Left lung (tissue), 10 donors: Measurements from ENCODE around the gene MYG1. TPM values are rescaled to one million over a fixed set of nuclear protein-coding genes. Genes with fewer than 3 reads are reported as not detected.

ENCODE experiments used
- ATAC-seq: fragments of 200-7000 bp; cut with Tn5 transposase; one replicate; pipeline ENCODE4 v1.9.1; 2020; ENCODE audit warnings: moderate library complexity
- DNase-seq, 4 donors: peaks; one replicate each; pipeline ENCODE4 v3.0.0-alpha.2; 2013 to 2020
- H3K27ac ChIP-seq, 2 donors: fragments of 200-600 bp; sonication (generic) in 1 of 2; one replicate each; pipeline versions ENCODE4 v1.5.0 to v1.8.0; 2020 to 2021
- H3K27me3 ChIP-seq, 2 donors: fragments of 200-600 bp; sonication (generic) in 1 of 2; one replicate each; pipeline versions ENCODE4 v1.5.0 to v1.8.0; 2020 to 2021
- H3K36me3 ChIP-seq, 2 donors: fragments of 200-600 bp; sonication (generic) in 1 of 2; one replicate each; pipeline versions ENCODE4 v1.5.0 to v1.8.0; 2020 to 2021
- H3K4me1 ChIP-seq, 2 donors: fragments of 200-600 bp; one replicate each; pipeline ENCODE4 v1.8.0; 2021
- H3K4me3 ChIP-seq, 2 donors: fragments of 200-600 bp; sonication (generic) in 1 of 2; one replicate each; pipeline versions ENCODE4 v1.5.0 to v1.8.0; 2020 to 2021; ENCODE audit warnings: mild to moderate bottlenecking in 1 of 2
- H3K9me3 ChIP-seq, 2 donors: fragments of 200-600 bp; sonication (generic) in 1 of 2; one replicate each; pipeline versions ENCODE4 v1.5.0 to v1.8.0; 2020 to 2021
- CTCF ChIP-seq, 2 donors: fragments of 200-600 bp; sonication (generic) in 1 of 2; IDR thresholded peaks; one replicate each; pipeline versions ENCODE4 v1.5.0 to v1.8.0; 2021; ENCODE audit warnings: antibody characterized with exemption in 2 of 2
- intact Hi-C, 2 donors: fragments of 100-400 bp; cut with DNase I; formaldehyde crosslinking; loops; one replicate each; pipeline versions ENCODE4 v1.11.2 to v1.14.2; 2022
- polyA plus RNA-seq, 6 donors: library from polyadenylated mRNA; unstranded; fragments of 120-200 nt; gene quantifications; one replicate each; pipeline ENCODE4 v1.2.1, GENCODE V29; 2013; ENCODE audit not compliant: insufficient read length in 6 of 6
- total RNA-seq, 2 donors: library from RNA; stranded (reverse); fragmentation: NEBNext Ultra II Directional; extraction: Animal tissue kit (Norgen Biotek cat#: 25700); gene quantifications; one replicate each; pipeline ENCODE4 v1.2.1, GENCODE V29; 2021
- donor health status: DM: no; HTN: yes; CAD: no.
- donor health status: DM: no; HTN: no; CAD: no.

MYG1 gene
- total and polyA plus RNA-seq, 8 donors, result 27.7 to 51.0 (median 46.7) TPM

- H3K27ac ChIP-seq, result no peak overlapping the region
- no peaks in the 10 kb centered on the region for H3K4me1 ChIP-seq
- TF ChIP-seq CTCF (IDR thresholded peaks at IDR 0.05), result no peak
- intact Hi-C loops, result no loop called here
- no peak for ATAC-seq
- DNase-seq, result peak in 1 of 4 donors; percentile 41
- no peaks in the 10 kb centered on the region for H3K9me3 ChIP-seq
- H3K27me3 ChIP-seq, result peaks cover 0 to 88% of the 10 kb centered on the region in 2 donors
- H3K4me3 ChIP-seq, result no peak overlapping the region
- H3K36me3 ChIP-seq, result no peaks in the 10 kb centered on the region
Measured at GRCh38 chr12:53332744-53333143, 33.2 kb downstream of the MYG1 start.

GRCh38 chr12:53333289-53333688 is 33.8 kb downstream of the MYG1 start:
- TF ChIP-seq CTCF (IDR thresholded peaks at IDR 0.05), result no peak
- Histone ChIP-seq H3K4me3 (no peak overlapping the region), H3K27ac (no peak overlapping the region), H3K36me3 (no peaks in the 10 kb centered on the region), H3K27me3 (peaks cover 0 to 88% of the 10 kb centered on the region in 2 donors), H3K9me3 (no peaks in the 10 kb centered on the region), H3K4me1 (no peaks in the 10 kb centered on the region)
- ATAC-seq, result no peak
- peak in 1 of 4 donors; percentile 26 for DNase-seq
- intact Hi-C loops, result no loop called here

GRCh38 chr12:53333845-53334244 is 34.4 kb downstream of the MYG1 start:
- no peak for DNase-seq
- no peak for ATAC-seq
- H3K36me3 ChIP-seq, result no peaks in the 10 kb centered on the region
- H3K27ac ChIP-seq, result no peak overlapping the region
- TF ChIP-seq CTCF (IDR thresholded peaks at IDR 0.05), result no peak
- no peaks in the 10 kb centered on the region for H3K9me3 ChIP-seq
- H3K4me1 ChIP-seq, result no peaks in the 10 kb centered on the region
- intact Hi-C loops, result no loop called here
- H3K27me3 ChIP-seq, result peaks cover 0 to 88% of the 10 kb centered on the region in 2 donors
- H3K4me3 ChIP-seq, result no peak overlapping the region

GRCh38 chr12:53334822-53335221 is 35.3 kb downstream of the MYG1 start:
- ATAC-seq, result no peak
- DNase-seq, result no peak
- no peak overlapping the region for H3K4me3 ChIP-seq
- H3K9me3 ChIP-seq, result no peaks in the 10 kb centered on the region
- H3K27me3 ChIP-seq, result peaks cover 0 to 92% of the 10 kb centered on the region in 2 donors
- intact Hi-C loops, result no loop called here
- no peaks in the 10 kb centered on the region for H3K36me3 ChIP-seq
- no peak overlapping the region for H3K27ac ChIP-seq
- no peaks in the 10 kb centered on the region for H3K4me1 ChIP-seq
- TF ChIP-seq CTCF (IDR thresholded peaks at IDR 0.05), result no peak

- Histone ChIP-seq H3K4me1 (no peaks in the 10 kb centered on the region), H3K36me3 (no peaks in the 10 kb centered on the region), H3K4me3 (no peak within 1 kb of the TSS), H3K9me3 (no peaks in the 10 kb centered on the region), H3K27me3 (peaks cover 0 to 83% of the 10 kb centered on the region in 2 donors), H3K27ac (no peak within 1 kb of the TSS)
- intact Hi-C loops, result no loop called here
- ATAC-seq (no peak), DNase-seq (peak in 1 of 4 donors; percentile 87)
- TF ChIP-seq CTCF (IDR thresholded peaks at IDR 0.05), result no peak
Measured at GRCh38 chr12:53336181-53336681, 36.7 kb downstream of the MYG1 start, which contains the start of gene SP7. TSS of gene SP7 (minus strand) at chr12:53336354. CDS start at chr12:53335646, 708 bp downstream.
